ENCODE results near the gene PTPRH.

The PTPRH gene

GRCh38 chr19:55254625-55254977 is 45.3 kb upstream of the PTPRH start:
- Histone ChIP-seq H3K27me3 (ENCODE audit: insufficient read depth, low read length) (no peaks in the 10 kb centered on the region), H3F3A (ENCODE audit: insufficient read depth, low read length) (peaks cover 7% of the 10 kb centered on the region; the same call in 1 of the 2 replicates), H3K4me1 (ENCODE audit: insufficient read depth, low read length, severe bottlenecking) (peaks cover 71% of the 10 kb centered on the region), H3K27ac (ENCODE audit: low read depth, low read length, poor library complexity, severe bottlenecking) (peak overlapping the region; percentile 100), H3K4me2 (ENCODE audit: low read length) (peak overlapping the region; percentile 96), H3K4me3 (ENCODE audit: low read depth, low read length, poor library complexity, severe bottlenecking) (peak overlapping the region; percentile 94), H3K9ac (ENCODE audit: low read length) (peak overlapping the region; percentile 95), H3K9me3 (ENCODE audit: low read length) (no peaks in the 10 kb centered on the region), H3K36me3 (ENCODE audit: insufficient read depth, low read length) (peaks cover 59% of the 10 kb centered on the region; the same call in 1 of the 2 replicates), H3K9me2 (ENCODE audit: low read depth, low read length) (no peaks in the 10 kb centered on the region), H2AFZ (ENCODE audit: low read length) (no peak overlapping the region), H4K20me1 (ENCODE audit: insufficient read depth, low read length) (no peaks in the 10 kb centered on the region), H3K79me2 (ENCODE audit: insufficient read depth, low read length) (peaks cover 80% of the 10 kb centered on the region)
- TF ChIP-seq, protein P1, sequence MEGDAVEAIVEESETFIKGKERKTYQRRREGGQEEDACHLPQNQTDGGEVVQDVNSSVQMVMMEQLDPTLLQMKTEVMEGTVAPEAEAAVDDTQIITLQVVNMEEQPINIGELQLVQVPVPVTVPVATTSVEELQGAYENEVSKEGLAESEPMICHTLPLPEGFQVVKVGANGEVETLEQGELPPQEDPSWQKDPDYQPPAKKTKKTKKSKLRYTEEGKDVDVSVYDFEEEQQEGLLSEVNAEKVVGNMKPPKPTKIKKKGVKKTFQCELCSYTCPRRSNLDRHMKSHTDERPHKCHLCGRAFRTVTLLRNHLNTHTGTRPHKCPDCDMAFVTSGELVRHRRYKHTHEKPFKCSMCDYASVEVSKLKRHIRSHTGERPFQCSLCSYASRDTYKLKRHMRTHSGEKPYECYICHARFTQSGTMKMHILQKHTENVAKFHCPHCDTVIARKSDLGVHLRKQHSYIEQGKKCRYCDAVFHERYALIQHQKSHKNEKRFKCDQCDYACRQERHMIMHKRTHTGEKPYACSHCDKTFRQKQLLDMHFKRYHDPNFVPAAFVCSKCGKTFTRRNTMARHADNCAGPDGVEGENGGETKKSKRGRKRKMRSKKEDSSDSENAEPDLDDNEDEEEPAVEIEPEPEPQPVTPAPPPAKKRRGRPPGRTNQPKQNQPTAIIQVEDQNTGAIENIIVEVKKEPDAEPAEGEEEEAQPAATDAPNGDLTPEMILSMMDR (IDR thresholded peaks at IDR 0.05; ENCODE audit: low read length) = no peak
- no peak for TF ChIP-seq EZH2 (IDR thresholded peaks at IDR 0.05; ENCODE audit: borderline replicate concordance, low read length)

- peaks cover 69% of the 10 kb centered on the region for H3K4me1 ChIP-seq (ENCODE audit: insufficient read depth, low read length, severe bottlenecking)
- no peak for TF ChIP-seq EZH2 (IDR thresholded peaks at IDR 0.05; ENCODE audit: borderline replicate concordance, low read length)
- TF ChIP-seq, protein P1 (IDR thresholded peaks at IDR 0.05; ENCODE audit: low read length) = no peak
- H3K9me2 ChIP-seq (ENCODE audit: low read depth, low read length) = no peaks in the 10 kb centered on the region
- H3K79me2 ChIP-seq (ENCODE audit: insufficient read depth, low read length) = peaks cover 86% of the 10 kb centered on the region
- H3K4me3 ChIP-seq (ENCODE audit: low read depth, low read length, poor library complexity, severe bottlenecking) = peak overlapping the region; percentile 94
- no peaks in the 10 kb centered on the region for H3K9me3 ChIP-seq (ENCODE audit: low read length)
- peaks cover 64% of the 10 kb centered on the region; the same call in 1 of the 2 replicates for H3K36me3 ChIP-seq (ENCODE audit: insufficient read depth, low read length)
- H3K9ac ChIP-seq (ENCODE audit: low read length) = peak overlapping the region; percentile 95
- H4K20me1 ChIP-seq (ENCODE audit: insufficient read depth, low read length) = no peaks in the 10 kb centered on the region
- H2AFZ ChIP-seq (ENCODE audit: low read length) = no peak overlapping the region
- H3K27ac ChIP-seq (ENCODE audit: low read depth, low read length, poor library complexity, severe bottlenecking) = peak overlapping the region; percentile 100
- H3K4me2 ChIP-seq (ENCODE audit: low read length) = peak overlapping the region; percentile 96
- peaks cover 7% of the 10 kb centered on the region; the same call in 1 of the 2 replicates for H3F3A ChIP-seq (ENCODE audit: insufficient read depth, low read length)
- H3K27me3 ChIP-seq (ENCODE audit: insufficient read depth, low read length) = no peaks in the 10 kb centered on the region
Observed at GRCh38 chr19:55253842-55254624, 44.7 kb upstream of the PTPRH start.

DNA sequence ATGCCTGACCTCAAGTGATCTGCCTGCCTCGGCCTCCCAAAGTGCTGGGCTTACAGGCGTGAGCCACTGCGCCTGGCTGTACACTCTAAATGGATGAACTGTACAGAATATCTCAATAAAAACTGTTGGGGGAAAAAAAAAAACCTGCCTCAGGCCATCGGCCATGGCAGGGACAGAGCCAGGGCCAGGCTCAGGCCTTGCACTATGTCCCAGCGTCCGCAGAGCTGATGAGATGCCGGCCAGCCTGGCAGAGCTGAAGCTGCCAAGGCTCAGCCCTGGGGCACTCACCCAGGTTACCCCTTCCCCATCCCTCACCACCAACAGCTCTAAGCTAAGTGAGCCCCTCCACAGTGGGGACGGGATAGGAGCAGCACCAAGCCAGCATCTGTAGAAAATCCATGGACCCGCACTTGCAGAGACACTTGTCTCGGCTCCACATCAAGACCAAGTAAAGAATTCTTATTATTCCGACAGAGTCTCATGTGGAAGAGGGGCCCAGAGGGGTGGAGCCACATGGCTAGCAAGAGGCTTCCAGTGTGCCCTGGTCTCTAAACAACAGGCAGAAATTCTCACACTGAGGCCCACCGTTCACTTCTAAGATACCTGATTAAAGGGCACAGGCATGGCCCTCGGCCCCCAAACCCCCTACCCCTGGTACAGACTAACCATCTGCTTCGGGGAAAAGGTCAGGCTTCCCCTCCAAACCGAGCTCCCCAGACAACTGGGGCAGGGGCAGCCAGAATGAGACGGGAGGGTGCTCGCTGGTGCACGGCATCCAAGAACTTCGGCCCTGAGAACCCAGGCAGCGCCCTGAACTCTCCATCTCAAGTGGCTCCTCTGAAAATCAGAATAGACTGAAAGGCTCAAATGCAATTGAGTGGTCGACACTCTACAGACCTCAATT is 43.7 kb upstream of the PTPRH start:
- Histone ChIP-seq H3K4me1 (ENCODE audit: insufficient read depth, low read length, severe bottlenecking) (peaks cover 69% of the 10 kb centered on the region), H3K79me2 (ENCODE audit: insufficient read depth, low read length) (peaks cover 92% of the 10 kb centered on the region), H3K27me3 (ENCODE audit: insufficient read depth, low read length) (no peaks in the 10 kb centered on the region), H3K9ac (ENCODE audit: low read length) (peak overlapping the region; percentile 95), H3K9me3 (ENCODE audit: low read length) (no peaks in the 10 kb centered on the region), H2AFZ (ENCODE audit: low read length) (no peak overlapping the region), H3K9me2 (ENCODE audit: low read depth, low read length) (no peaks in the 10 kb centered on the region), H3K27ac (ENCODE audit: low read depth, low read length, poor library complexity, severe bottlenecking) (peak overlapping the region; percentile 100), H3F3A (ENCODE audit: insufficient read depth, low read length) (peaks cover 7% of the 10 kb centered on the region; the same call in 1 of the 2 replicates), H3K4me3 (ENCODE audit: low read depth, low read length, poor library complexity, severe bottlenecking) (peak overlapping the region; percentile 94), H3K36me3 (ENCODE audit: insufficient read depth, low read length) (peaks cover 73% of the 10 kb centered on the region; the same call in 1 of the 2 replicates), H3K4me2 (ENCODE audit: low read length) (peak overlapping the region; percentile 96), H4K20me1 (ENCODE audit: insufficient read depth, low read length) (no peaks in the 10 kb centered on the region)
- TF ChIP-seq EZH2 (IDR thresholded peaks at IDR 0.05; ENCODE audit: borderline replicate concordance, low read length) = no peak
- TF ChIP-seq, protein P1 (IDR thresholded peaks at IDR 0.05; ENCODE audit: low read length) = no peak

Measured in OCI-LY1 (cell line).